CD8-positive, alpha-beta memory T cell (primary cell): ENCODE results near the gene VAV2. TPM values are rescaled to one million over a fixed set of nuclear protein-coding genes. Genes with fewer than 3 reads are reported as not detected.

Source experiments
- CTCF ChIA-PET: fragments of 350-600 bp; sonication (Branson Sonifier 250); formaldehyde crosslinking; loops from one replicate; lab custom pipeline; 2021; ENCODE audit warnings: antibody characterized with exemption; lab: Charles Lee
- POLR2A ChIA-PET: fragments of 350-600 bp; sonication (Branson Sonifier 250); formaldehyde crosslinking; loops from one replicate; lab custom pipeline; 2021; ENCODE audit warnings: antibody characterized with exemption; lab: Charles Lee
- DNase-seq, 5 donors: peaks; one replicate each; pipeline versions ENCODE4 v3.0.0 to v3.0.0-alpha.2; 2020 to 2022; ENCODE audit warnings: mixed read lengths in 1 of 5
- H3K27ac ChIP-seq: one replicate; pipeline ENCODE4 v1.7.0; 2013; ENCODE audit warnings: low read depth, mild to moderate bottlenecking, low read length, moderate library complexity
- H3K27me3 ChIP-seq: 2 replicates; pipeline ENCODE4 v1.7.0; 2013; ENCODE audit warnings: low read length, mild to moderate bottlenecking; ENCODE audit not compliant: insufficient read depth, poor library complexity, severe bottlenecking
- H3K36me3 ChIP-seq: 2 replicates; pipeline ENCODE4 v1.7.0; 2013; ENCODE audit warnings: mild to moderate bottlenecking, low read length, moderate library complexity; ENCODE audit not compliant: insufficient read depth
- H3K4me1 ChIP-seq: 2 replicates; pipeline ENCODE4 v1.7.0; 2013; ENCODE audit warnings: mild to moderate bottlenecking, low read length, moderate library complexity; ENCODE audit not compliant: insufficient read depth
- H3K4me3 ChIP-seq: 2 replicates; pipeline ENCODE4 v1.7.0; 2013; ENCODE audit warnings: mild to moderate bottlenecking, low read length
- H3K9me3 ChIP-seq: 2 replicates; pipeline ENCODE4 v1.7.0; 2013; ENCODE audit warnings: mild to moderate bottlenecking, low read length
- H3K27ac Mint-ChIP-seq, 8 donors: one replicate each; pipeline ENCODE4 v1.8.0; 2020 to 2021; ENCODE audit warnings: mixed read lengths in 8 of 8, mild to moderate bottlenecking in 6 of 8, inconsistent platforms in 3 of 8, moderate library complexity in 3 of 8
- H3K27me3 Mint-ChIP-seq, 2 donors: one replicate each; pipeline ENCODE4 v1.8.0; 2020 to 2021; ENCODE audit warnings: mixed read lengths in 2 of 2, mild to moderate bottlenecking in 1 of 2, moderate library complexity in 1 of 2
- H3K36me3 Mint-ChIP-seq, 3 donors: one replicate each; pipeline ENCODE4 v1.8.0; 2020 to 2021; ENCODE audit warnings: mixed read lengths in 3 of 3, inconsistent platforms in 1 of 3, mild to moderate bottlenecking in 1 of 3
- H3K4me1 Mint-ChIP-seq, 3 donors: one replicate each; pipeline ENCODE4 v1.8.0; 2020 to 2021; ENCODE audit warnings: mixed read lengths in 3 of 3, inconsistent platforms in 1 of 3, mild to moderate bottlenecking in 1 of 3
- H3K4me3 Mint-ChIP-seq, 7 donors: one replicate each; pipeline ENCODE4 v1.8.0; 2020 to 2021; ENCODE audit warnings: mixed read lengths in 7 of 7, mild to moderate bottlenecking in 6 of 7, moderate library complexity in 4 of 7, inconsistent platforms in 2 of 7
- H3K9me3 Mint-ChIP-seq, 5 donors: one replicate each; pipeline ENCODE4 v1.8.0; 2020 to 2022; ENCODE audit warnings: mixed read lengths in 5 of 5, mild to moderate bottlenecking in 3 of 5, moderate library complexity in 2 of 5, inconsistent platforms in 1 of 5
- polyA plus RNA-seq: library from polyadenylated mRNA; unstranded; fragments of 300-500 nt; fragmentation: Illumina TruSeq; gene quantifications from one replicate; pipeline ENCODE4 v1.2.3, GENCODE V29; 2021
- total RNA-seq, 2 experiments: library from RNA; stranded (reverse); gene quantifications; one replicate each; pipeline ENCODE4 v1.2.3, GENCODE V29; 2021

Gene VAV2
- total and polyA plus RNA-seq, 3 experiments from 2014 or later, result 1.1 to 7.6 (median 6.0) TPM

DNA sequence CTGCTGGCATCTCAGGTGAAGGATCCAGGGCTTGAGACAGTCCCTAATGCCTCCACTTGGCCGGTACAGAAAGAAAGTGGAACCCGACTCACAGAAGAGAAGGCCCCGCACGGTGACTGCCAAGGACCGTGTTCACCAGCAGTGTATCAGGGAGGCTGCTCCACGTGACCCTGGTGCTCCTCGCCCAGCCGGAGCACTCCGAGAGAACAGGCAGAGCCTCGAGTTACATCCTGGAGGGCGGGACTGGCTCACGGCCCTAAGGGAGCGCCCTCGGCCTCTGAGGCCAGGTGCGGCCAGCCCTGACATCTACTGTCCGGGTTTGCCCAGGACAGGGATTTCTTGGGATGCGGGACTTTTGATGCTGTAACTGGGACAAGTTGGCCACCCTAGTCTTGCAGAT, 149.9 kb downstream of the VAV2 start:
- no peaks in the 10 kb centered on the region for H3K9me3 Mint-ChIP-seq
- H3K36me3 ChIP-seq, result no peaks in the 10 kb centered on the region
- no peaks in the 10 kb centered on the region for H3K4me1 ChIP-seq
- DNase-seq, result no peak
- no peak overlapping the region for H3K4me3 ChIP-seq
- H3K36me3 Mint-ChIP-seq, result no peaks in the 10 kb centered on the region
- no peaks in the 10 kb centered on the region for H3K27me3 ChIP-seq
- no peak overlapping the region for H3K27ac Mint-ChIP-seq
- no peak overlapping the region for H3K4me3 Mint-ChIP-seq
- ChIA-PET CTCF (no interaction called here), POLR2A (no interaction called here)
- no peaks in the 10 kb centered on the region for H3K9me3 ChIP-seq
- H3K4me1 Mint-ChIP-seq, result peaks cover 0 to 2% (median 0%) of the 10 kb centered on the region in 3 donors
- no peak overlapping the region for H3K27ac ChIP-seq
- H3K27me3 Mint-ChIP-seq, result peaks cover 0 to 2% of the 10 kb centered on the region in 2 donors

- Mint-ChIP-seq H3K27ac (no peak overlapping the region), H3K4me1 (peaks cover 0 to 2% (median 0%) of the 10 kb centered on the region in 3 donors), H3K9me3 (no peaks in the 10 kb centered on the region), H3K36me3 (no peaks in the 10 kb centered on the region), H3K4me3 (no peak overlapping the region), H3K27me3 (peaks cover 0 to 2% of the 10 kb centered on the region in 2 donors)
- no peak overlapping the region for H3K4me3 ChIP-seq
- POLR2A ChIA-PET, result no interaction called here
- H3K4me1 ChIP-seq, result no peaks in the 10 kb centered on the region
- DNase-seq, result no peak
- H3K27ac ChIP-seq, result no peak overlapping the region
- CTCF ChIA-PET, result no interaction called here
- H3K9me3 ChIP-seq, result no peaks in the 10 kb centered on the region
- no peaks in the 10 kb centered on the region for H3K27me3 ChIP-seq
- no peaks in the 10 kb centered on the region for H3K36me3 ChIP-seq
These were observed 150.8 kb downstream of the VAV2 start for GRCh38 chr9:133841167-133841812.

GRCh38 chr9:133839822-133840329, 152.2 kb downstream of the VAV2 start:
- Histone ChIP-seq H3K9me3 (no peaks in the 10 kb centered on the region), H3K27me3 (no peaks in the 10 kb centered on the region), H3K27ac (no peak overlapping the region), H3K4me3 (no peak overlapping the region), H3K4me1 (no peaks in the 10 kb centered on the region), H3K36me3 (no peaks in the 10 kb centered on the region)
- CTCF ChIA-PET, result no interaction called here
- H3K36me3 Mint-ChIP-seq, result no peaks in the 10 kb centered on the region
- no peak overlapping the region for H3K4me3 Mint-ChIP-seq
- H3K27me3 Mint-ChIP-seq, result peaks cover 0 to 2% of the 10 kb centered on the region in 2 donors
- no peaks in the 10 kb centered on the region for H3K4me1 Mint-ChIP-seq
- DNase-seq, result no peak
- POLR2A ChIA-PET, result no interaction called here
- no peak overlapping the region for H3K27ac Mint-ChIP-seq
- no peaks in the 10 kb centered on the region for H3K9me3 Mint-ChIP-seq

- Mint-ChIP-seq H3K27me3 (peaks cover 0 to 2% of the 10 kb centered on the region in 2 donors), H3K9me3 (no peaks in the 10 kb centered on the region), H3K4me1 (no peaks in the 10 kb centered on the region), H3K36me3 (no peaks in the 10 kb centered on the region), H3K4me3 (no peak overlapping the region), H3K27ac (no peak overlapping the region)
- Histone ChIP-seq H3K4me3 (no peak overlapping the region), H3K27me3 (no peaks in the 10 kb centered on the region), H3K4me1 (no peaks in the 10 kb centered on the region), H3K36me3 (no peaks in the 10 kb centered on the region), H3K9me3 (no peaks in the 10 kb centered on the region), H3K27ac (no peak overlapping the region)
- CTCF ChIA-PET, result no interaction called here
- DNase-seq, result no peak
- POLR2A ChIA-PET, result no interaction called here
These were observed 153.1 kb downstream of the VAV2 start for GRCh38 chr9:133838859-133839507.

- Mint-ChIP-seq H3K36me3 (no peaks in the 10 kb centered on the region), H3K4me1 (no peaks in the 10 kb centered on the region), H3K9me3 (no peaks in the 10 kb centered on the region), H3K4me3 (no peak overlapping the region), H3K27me3 (peaks cover 0 to 2% of the 10 kb centered on the region in 2 donors), H3K27ac (peak overlapping the region in 1 of 8 donors; percentile 82)
- Histone ChIP-seq H3K4me1 (no peaks in the 10 kb centered on the region), H3K27ac (no peak overlapping the region), H3K4me3 (no peak overlapping the region), H3K27me3 (no peaks in the 10 kb centered on the region), H3K36me3 (no peaks in the 10 kb centered on the region), H3K9me3 (no peaks in the 10 kb centered on the region)
- ChIA-PET CTCF (no interaction called here), POLR2A (no interaction called here)
- DNase-seq, result no peak
These were observed 154.2 kb downstream of the VAV2 start for GRCh38 chr9:133837627-133838597.

GRCh38 chr9:133836818-133837217, 155.3 kb downstream of the VAV2 start:
- Histone ChIP-seq H3K27me3 (no peaks in the 10 kb centered on the region), H3K4me1 (no peaks in the 10 kb centered on the region), H3K4me3 (no peak overlapping the region), H3K27ac (no peak overlapping the region), H3K9me3 (no peaks in the 10 kb centered on the region), H3K36me3 (no peaks in the 10 kb centered on the region)
- ChIA-PET CTCF (no interaction called here), POLR2A (no interaction called here)
- Mint-ChIP-seq H3K27ac (no peak overlapping the region), H3K27me3 (peaks cover 0 to 2% of the 10 kb centered on the region in 2 donors), H3K4me1 (no peaks in the 10 kb centered on the region), H3K36me3 (no peaks in the 10 kb centered on the region), H3K4me3 (no peak overlapping the region), H3K9me3 (no peaks in the 10 kb centered on the region)
- DNase-seq, result no peak

- POLR2A ChIA-PET, result no interaction called here
- CTCF ChIA-PET, result no interaction called here
- no peaks in the 10 kb centered on the region for H3K4me1 ChIP-seq
- no peak overlapping the region for H3K27ac ChIP-seq
- no peaks in the 10 kb centered on the region for H3K9me3 Mint-ChIP-seq
- DNase-seq, result no peak
- H3K27me3 ChIP-seq, result no peaks in the 10 kb centered on the region
- no peak overlapping the region for H3K27ac Mint-ChIP-seq
- H3K4me1 Mint-ChIP-seq, result no peaks in the 10 kb centered on the region
- H3K4me3 Mint-ChIP-seq, result no peak overlapping the region
- no peak overlapping the region for H3K4me3 ChIP-seq
- H3K9me3 ChIP-seq, result no peaks in the 10 kb centered on the region
- H3K36me3 Mint-ChIP-seq, result no peaks in the 10 kb centered on the region
- peaks cover 0 to 2% of the 10 kb centered on the region in 2 donors for H3K27me3 Mint-ChIP-seq
- no peaks in the 10 kb centered on the region for H3K36me3 ChIP-seq
These were observed 155.9 kb downstream of the VAV2 start for GRCh38 chr9:133836001-133836758.
